ENCODE results near the gene WDR82. TPM values are rescaled to one million over a fixed set of nuclear protein-coding genes. Genes with fewer than 3 reads are reported as not detected.

Gene WDR82
- total and polyA plus RNA-seq, 9 of the 15 experiments (the other 6 are each of a cell fraction or from before 2014, with no cell fraction given): 6.4 to 62.9 (median 37.1) TPM

GRCh38 chr3:52213005-52213404 is 65.4 kb downstream of the WDR82 start:
- no peak for TF ChIP-seq GTF2A2 (tag; IDR thresholded peaks at IDR 0.05)
- peak; percentile 67 for TF ChIP-seq CEBPB (tag; IDR thresholded peaks at IDR 0.05)
- peaks cover 6 to 12% of the 10 kb centered on the region in 2 experiments; a peak in 3 of 5 replicates for H3K4me1 ChIP-seq (replicated peaks in 1 of 2; ENCODE audit: control insufficient read depth in 2 of 2, insufficient read depth in 2 of 2, low read length in 2 of 2)
- intact Hi-C loops (cut with micrococcal nuclease): no loop called here
- H4K20me1 ChIP-seq (replicated peaks; ENCODE audit: control insufficient read depth, insufficient read depth, low read length): no peaks in the 10 kb centered on the region
- no peak overlapping the region for H3K4me3 ChIP-seq
- ChIA-PET CTCF (ENCODE audit: low intra/inter-chr PET ratio) (no interaction called here), POLR2A (interaction anchor here (0.6 kb wide), 1 partner anchor 230 kb away, joined by 3 read pairs; no protein-coding TSS in a partner anchor)
- 75% methylated on average over 8 of the region's 8 CpGs for WGBS (ENCODE audit: insufficient coverage, low coverage, missing lambda C conversion rate)
- H2AFZ ChIP-seq (ENCODE audit: low read depth, low read length): no peak overlapping the region
- ATAC-seq: no peak
- no peak overlapping the region for H3K27ac ChIP-seq (ENCODE audit: extremely low read depth, low read depth, low read length)
- no peaks in the 10 kb centered on the region for H3K79me2 ChIP-seq (ENCODE audit: control insufficient read depth, insufficient read depth, low read length)
- BruUV-seq (replicated peaks): no TSS peak
- H3K9ac ChIP-seq (ENCODE audit: insufficient read depth in 1 of 2, low read depth in 2 of 2, low read length in 2 of 2): no peak overlapping the region
- H3K9me1 ChIP-seq (ENCODE audit: control insufficient read depth, insufficient read depth, low read length): no peaks in the 10 kb centered on the region
- FAIRE-seq: no peak
- in situ Hi-C loops (cut with MboI): no loop called here
- no peaks in the 10 kb centered on the region for H3K9me3 ChIP-seq (replicated peaks; ENCODE audit: control insufficient read depth, insufficient read depth, low read depth, low read length)
- DNase-seq (ENCODE audit: extremely low read depth in 1 of 4, low spot score in 3 of 4): no peak
- no peak overlapping the region for H3K4me2 ChIP-seq (ENCODE audit: insufficient read depth, low read length)
- no peaks in the 10 kb centered on the region for H3K27me3 ChIP-seq (ENCODE audit: control insufficient read depth in 2 of 2, insufficient read depth in 2 of 2, low read length in 2 of 2)
- peaks cover 69% of the 10 kb centered on the region for H3K36me3 ChIP-seq (ENCODE audit: control insufficient read depth, insufficient read depth, low read length)

GRCh38 chr3:52211268-52211891 is 67.1 kb downstream of the WDR82 start:
- Histone ChIP-seq H3K9ac (ENCODE audit: insufficient read depth in 1 of 2, low read depth in 2 of 2, low read length in 2 of 2) (no peak overlapping the region; a peak in 1 of 4 replicates), H3K4me2 (ENCODE audit: insufficient read depth, low read length) (no peak overlapping the region), H3K9me1 (ENCODE audit: control insufficient read depth, insufficient read depth, low read length) (no peaks in the 10 kb centered on the region), H3K27ac (ENCODE audit: extremely low read depth, low read depth, low read length) (no peak overlapping the region), H3K36me3 (ENCODE audit: control insufficient read depth, insufficient read depth, low read length) (peaks cover 82% of the 10 kb centered on the region), H2AFZ (ENCODE audit: low read depth, low read length) (no peak overlapping the region), H3K27me3 (ENCODE audit: control insufficient read depth in 2 of 2, insufficient read depth in 2 of 2, low read length in 2 of 2) (no peaks in the 10 kb centered on the region), H3K79me2 (ENCODE audit: control insufficient read depth, insufficient read depth, low read length) (no peaks in the 10 kb centered on the region), H3K9me3 (replicated peaks; ENCODE audit: control insufficient read depth, insufficient read depth, low read depth, low read length) (no peaks in the 10 kb centered on the region), H4K20me1 (replicated peaks; ENCODE audit: control insufficient read depth, insufficient read depth, low read length) (no peaks in the 10 kb centered on the region), H3K4me3 (no peak overlapping the region), H3K4me1 (replicated peaks in 1 of 2; ENCODE audit: control insufficient read depth in 2 of 2, insufficient read depth in 2 of 2, low read length in 2 of 2) (no peaks in the 10 kb centered on the region; a peak in 1 of 5 replicates)
- no peak for ATAC-seq
- TF ChIP-seq SP2 (IDR thresholded peaks at IDR 0.05; ENCODE audit: extremely low read depth, low read depth, low read length, poor library complexity, severe bottlenecking): no peak
- no peak for TF ChIP-seq CBX2 (IDR thresholded peaks at IDR 0.05; ENCODE audit: insufficient read depth, low read length, poor library complexity, severe bottlenecking)
- TF ChIP-seq JUNB (CRISPR knock-in tag; conservative IDR thresholded peaks at IDR 0.05): no peak
- TF ChIP-seq MBD2 (IDR thresholded peaks at IDR 0.05; ENCODE audit: borderline replicate concordance, low read depth): no peak
- DNase-seq (ENCODE audit: extremely low read depth in 1 of 4, low spot score in 3 of 4): no peak
- POLR2A ChIA-PET: no interaction called here
- no TSS peak for BruUV-seq (replicated peaks)
- intact Hi-C loops (cut with micrococcal nuclease): no loop called here
- no peak for FAIRE-seq
- WGBS (ENCODE audit: insufficient coverage, low coverage, missing lambda C conversion rate): 92% methylated on average over 13 of the region's 18 CpGs
- CTCF ChIA-PET (ENCODE audit: low intra/inter-chr PET ratio): no interaction called here
- in situ Hi-C loops (cut with MboI): no loop called here
